Stimulated activated CD8-positive, alpha-beta memory T cell treated with anti-CD3 and anti-CD28 coated beads, Interleukin-15, amount 100 ng/mL, for 24 hours (primary cell): Measurements from ENCODE around the gene GPR146.

ENCODE experiments used
- DNase-seq: peaks from one replicate; pipeline ENCODE4 v3.0.0-alpha.2; 2020; ENCODE audit warnings: low read depth

GPR146 gene

GRCh38 chr7:1043552-1044188 lies 676 bp upstream of the GPR146 start:
- DNase-seq: no peak

GRCh38 chr7:1045069-1046063 lies 1.0 kb downstream of the GPR146 start:
- no peak for DNase-seq

DNA sequence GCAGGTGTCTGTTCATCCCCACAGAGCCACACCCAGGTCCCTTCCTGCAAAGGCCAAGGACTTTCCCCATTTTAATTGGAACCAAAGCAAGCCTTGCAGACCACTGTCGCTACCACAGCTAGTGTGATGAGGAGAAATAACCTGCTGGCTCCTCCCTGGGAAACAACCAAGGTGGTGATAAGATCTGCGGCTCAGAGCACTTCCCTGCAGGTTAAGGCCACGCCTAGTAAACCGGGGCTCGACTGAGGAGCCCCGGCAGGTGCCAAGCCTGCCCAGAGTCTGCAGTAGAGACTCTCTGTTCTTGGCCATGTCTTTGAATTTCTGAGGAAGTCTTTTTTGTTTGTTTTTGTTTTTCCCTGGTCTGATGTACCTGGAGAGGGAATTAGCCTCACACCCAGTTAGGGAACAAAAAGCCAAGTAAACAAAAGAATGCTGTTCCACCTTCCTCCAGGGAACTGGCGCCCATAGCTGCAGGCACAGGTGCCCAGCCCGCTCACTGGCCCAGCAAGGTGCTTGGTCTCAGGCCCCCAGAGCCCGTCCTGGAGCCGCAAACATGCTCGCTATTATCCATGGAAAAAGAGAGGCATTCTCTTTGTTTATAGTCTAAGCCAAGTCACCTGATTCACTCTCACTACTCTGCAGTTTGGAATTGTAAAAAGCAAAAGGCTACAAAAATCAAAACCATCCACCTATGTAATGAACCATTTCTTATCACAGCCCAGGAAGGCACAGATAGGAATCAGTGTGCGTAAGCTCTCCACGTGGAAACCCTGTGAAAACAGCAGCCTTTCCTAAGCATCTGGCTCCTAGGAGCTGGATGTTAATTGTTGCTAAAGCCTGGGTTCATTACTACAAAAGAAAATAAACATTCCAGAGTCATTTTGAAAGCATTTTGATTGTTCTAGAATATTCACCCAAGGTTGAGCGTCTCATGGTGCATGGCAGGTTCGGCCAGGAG lies 2.7 kb downstream of the GPR146 start:
- DNase-seq: no peak

DNA sequence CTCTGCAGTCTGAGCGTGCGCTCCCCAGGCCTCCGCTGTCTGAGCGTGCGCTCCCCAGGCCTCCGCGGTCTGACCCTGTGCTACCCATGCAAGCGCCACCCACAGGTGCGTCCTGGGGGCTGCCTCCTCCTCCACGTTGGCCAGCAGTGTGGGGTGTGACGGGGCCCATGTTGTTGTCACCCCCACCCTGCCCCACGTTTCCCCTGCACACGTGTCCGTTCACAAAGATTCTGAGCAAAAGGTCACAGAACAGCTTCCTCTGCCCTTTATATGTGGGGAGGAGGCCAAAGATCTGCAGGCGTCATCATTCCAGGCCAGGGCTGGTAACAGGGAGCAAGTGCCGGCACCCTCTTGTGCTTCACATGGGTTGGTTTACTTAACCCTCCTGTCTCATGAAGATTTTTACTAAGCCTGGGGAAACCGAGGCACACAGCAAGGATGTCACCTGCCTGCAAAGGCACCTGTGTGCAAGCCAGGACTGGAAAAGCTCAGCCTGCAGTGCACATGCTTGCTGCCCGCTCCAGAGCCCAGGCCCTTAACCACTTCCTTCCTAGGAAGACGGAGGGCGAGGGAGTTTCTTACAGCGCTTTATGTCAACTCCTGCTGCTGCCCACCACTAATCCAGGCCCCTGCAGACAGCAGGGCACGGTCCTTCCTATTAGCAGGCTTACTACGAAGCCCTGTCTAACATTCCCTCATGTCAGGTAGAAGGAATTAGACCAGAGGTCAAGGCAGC lies 4.8 kb downstream of the GPR146 start:
- DNase-seq: no peak

DNA sequence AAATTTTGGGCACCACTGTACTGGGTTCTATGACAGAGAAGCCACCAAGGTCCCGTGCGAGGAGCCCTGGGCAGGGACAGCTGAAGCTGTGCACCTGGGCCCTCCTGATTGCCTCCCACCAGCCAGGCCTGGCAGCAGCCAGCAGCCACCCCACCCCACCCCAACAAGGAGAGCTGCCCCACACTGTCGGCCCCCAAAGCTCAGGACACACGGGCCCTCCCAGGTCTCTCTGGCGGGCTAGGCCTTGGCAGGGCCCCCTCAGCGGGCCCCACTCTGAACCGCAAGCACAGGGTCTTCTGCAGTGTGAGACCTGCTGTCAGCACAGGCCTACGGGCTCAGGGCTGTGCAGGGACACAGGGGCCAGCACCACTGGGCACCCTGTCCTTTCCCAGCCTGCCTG lies 5.5 kb downstream of the GPR146 start:
- no peak for DNase-seq

DNA sequence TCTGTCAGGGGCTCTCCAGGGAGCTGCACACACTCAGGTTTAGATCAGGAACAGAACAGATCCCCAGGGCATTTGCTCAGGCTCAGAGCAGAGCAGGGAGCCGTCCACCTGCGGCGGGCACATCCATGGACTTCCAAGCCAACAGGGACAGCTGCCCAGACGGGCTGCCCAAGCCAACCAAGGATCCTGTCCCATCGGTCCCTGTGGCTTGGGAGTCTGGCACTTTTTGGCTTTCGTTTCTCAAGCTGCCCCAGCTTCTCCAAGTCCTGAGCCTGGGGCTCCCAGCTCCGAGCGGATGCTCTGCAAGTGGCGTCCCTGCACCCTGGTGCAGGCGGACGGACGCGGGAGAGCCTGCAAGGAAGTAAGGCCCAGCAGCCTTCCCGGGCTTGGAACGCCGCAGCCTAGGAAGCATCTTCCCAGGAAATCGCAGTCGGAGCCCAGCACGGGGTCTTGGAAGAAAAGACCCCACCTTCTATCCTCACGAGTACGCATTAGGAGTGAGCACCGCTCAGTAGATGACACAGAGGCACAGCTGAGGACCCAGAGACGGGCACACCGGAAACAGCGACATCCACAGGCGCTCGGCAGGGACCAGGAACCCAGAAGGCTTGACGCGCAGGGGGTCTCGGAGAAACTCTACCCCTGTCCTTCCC lies 6.0 kb downstream of the GPR146 start:
- DNase-seq: no peak

DNA sequence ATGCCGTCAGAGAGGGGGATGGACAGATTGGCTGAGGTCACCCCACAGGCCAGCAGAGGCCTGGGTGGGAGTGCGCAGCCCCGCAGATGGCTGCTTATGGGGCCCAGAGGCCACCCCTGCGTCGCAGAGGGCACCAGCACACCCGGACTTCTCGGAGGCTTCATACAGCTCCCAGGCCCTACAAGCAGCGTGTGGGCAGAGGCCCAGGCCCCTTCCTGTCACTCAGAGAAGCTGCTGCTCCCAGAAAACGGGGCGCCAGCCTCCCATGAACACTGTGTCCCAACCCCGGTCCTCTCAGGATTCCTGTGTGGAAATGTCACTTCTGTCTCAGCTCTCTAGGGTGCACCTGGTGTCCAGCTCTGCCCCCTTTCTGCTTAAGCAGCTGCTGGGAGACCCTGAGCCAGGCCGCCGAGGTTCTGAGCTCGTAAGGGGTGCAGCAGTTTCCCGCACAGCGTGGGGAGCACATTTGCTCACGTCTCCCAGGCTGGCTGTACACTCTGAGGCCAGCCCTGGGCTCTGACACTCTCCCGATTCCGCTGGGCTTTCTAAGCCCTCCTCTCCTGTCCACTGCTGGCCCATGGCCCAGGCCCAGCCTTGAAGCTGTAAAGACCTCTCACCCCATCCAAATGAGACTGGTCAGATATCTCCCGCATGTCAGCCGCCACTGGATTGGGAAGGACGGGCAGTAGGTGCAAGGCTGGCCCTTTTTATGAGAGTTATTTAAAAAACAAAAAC lies 6.8 kb downstream of the GPR146 start:
- no peak for DNase-seq

- DNase-seq: no peak
These were observed 7.9 kb downstream of the GPR146 start for GRCh38 chr7:1052031-1052818.

DNA sequence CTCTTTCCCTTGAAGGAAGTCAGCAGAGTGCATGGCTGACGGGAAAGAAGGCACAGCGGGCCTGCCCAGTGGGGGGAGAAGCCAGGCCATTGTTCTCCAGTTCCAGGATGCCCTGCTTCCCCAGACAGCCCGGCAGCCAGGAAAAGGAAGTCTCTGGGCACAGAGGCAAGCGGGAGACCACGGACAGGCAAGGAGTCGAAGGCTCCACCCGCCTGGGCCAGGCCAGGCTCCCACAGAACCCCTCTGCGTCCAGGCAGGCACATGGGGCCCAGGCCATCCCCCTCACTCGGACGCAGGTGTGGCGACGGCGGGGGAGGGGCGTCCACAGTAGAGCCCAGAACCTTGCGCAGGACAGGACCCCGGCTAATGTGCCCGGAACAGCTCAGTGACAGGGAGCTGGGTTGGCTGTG lies 8.7 kb downstream of the GPR146 start:
- DNase-seq: no peak

DNA sequence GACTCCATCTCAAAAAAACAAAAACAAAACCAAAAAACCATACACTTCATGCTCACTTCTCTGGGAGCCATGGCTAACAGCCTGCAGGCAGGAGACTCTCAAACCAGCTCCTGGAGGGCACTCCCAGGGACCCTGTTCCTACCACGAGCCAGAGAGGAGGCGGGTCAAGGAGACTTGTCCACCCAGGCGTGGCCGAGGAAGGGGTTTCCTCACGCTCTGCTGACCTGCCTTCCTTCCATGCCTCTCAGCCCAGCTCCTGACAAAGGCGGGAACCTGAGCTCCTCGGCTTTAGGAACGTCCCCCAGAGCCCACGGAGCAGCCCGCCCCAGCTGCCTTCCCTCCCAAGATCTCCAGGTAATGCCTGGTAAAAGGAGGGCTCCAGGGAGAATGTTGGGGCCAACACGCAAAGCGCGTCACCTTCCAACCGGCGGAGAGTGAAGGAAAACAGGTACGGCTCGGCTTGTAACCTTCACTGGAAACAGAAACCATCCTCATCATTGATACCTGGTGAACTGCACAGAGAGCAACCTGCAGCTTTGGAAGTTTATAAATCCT lies 9.5 kb downstream of the GPR146 start:
- DNase-seq: no peak

GRCh38 chr7:1054438-1054837 lies 10.1 kb downstream of the GPR146 start:
- no peak for DNase-seq

GRCh38 chr7:1054861-1055450 lies 10.6 kb downstream of the GPR146 start:
- no peak for DNase-seq

GRCh38 chr7:1055491-1055955 lies 11.2 kb downstream of the GPR146 start:
- DNase-seq: no peak

DNA sequence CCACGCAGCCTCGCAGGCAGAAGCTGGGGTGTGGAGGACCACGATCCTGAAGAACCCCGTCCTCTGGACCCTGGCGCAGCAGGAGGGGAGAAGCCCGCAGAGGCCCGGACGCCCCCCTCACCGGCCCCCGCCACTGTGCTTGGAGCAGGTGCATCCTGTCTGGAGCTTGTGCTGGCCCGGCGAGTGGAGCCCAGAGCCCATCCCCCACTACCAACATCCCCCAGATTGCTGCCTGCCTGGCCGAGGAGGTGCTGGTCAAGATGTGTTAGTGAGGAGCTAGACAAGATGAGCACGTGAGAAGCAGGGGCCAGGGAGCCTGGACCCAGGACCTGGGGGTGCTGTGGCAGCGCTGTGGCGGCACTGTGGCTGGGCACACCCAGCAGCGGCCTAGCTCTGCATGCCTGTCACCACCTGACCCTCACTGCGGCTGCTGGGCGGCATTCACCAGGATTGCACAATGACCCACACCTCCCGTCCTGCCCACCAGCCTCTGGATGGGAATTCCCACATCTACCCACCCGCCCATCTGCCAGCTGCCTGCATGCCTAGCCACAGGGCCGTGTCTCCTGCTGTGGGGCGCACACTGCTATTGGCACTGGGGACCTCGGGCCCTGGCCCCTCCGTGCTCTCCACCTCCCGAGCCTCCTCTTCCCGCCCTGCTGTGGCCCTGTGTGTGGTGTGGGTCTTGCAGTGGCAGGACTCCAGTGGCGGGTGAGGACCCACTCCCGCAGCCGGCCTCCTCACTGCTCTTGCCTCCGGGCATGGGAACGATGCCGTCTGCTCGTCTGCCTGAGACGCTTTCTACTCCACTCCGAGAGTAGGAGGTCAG lies 11.8 kb downstream of the GPR146 start:
- DNase-seq: no peak

DNA sequence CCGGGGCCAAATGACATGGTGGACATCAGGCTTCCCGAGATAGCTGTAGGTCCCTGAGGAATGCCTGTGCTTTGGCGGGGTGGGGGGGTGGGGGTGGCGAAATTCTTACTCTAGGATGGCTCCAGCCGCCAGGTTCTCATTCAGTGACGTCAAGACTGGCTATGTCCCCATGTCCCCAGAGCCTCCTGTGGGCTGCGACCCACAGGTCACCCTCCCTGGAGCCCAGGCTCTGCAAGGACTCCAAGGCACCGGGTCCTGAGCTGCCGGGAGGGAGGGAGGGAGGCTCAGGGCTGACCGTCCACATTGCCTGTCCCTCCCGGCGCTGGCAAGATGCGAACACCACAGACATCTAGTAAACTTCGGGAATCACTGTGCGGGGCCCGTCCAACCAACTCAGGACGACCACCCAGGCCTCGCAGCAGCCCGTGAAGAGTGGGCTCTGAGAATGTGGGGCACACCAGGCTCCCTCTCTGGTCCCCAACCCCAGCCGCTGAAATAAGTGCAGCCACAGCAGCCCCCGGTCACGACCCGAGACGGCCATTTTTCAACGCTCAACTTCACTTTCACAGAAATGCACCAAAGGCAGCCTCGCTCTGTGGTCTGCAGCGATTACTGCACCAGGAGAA lies 12.6 kb downstream of the GPR146 start:
- DNase-seq: no peak

DNA sequence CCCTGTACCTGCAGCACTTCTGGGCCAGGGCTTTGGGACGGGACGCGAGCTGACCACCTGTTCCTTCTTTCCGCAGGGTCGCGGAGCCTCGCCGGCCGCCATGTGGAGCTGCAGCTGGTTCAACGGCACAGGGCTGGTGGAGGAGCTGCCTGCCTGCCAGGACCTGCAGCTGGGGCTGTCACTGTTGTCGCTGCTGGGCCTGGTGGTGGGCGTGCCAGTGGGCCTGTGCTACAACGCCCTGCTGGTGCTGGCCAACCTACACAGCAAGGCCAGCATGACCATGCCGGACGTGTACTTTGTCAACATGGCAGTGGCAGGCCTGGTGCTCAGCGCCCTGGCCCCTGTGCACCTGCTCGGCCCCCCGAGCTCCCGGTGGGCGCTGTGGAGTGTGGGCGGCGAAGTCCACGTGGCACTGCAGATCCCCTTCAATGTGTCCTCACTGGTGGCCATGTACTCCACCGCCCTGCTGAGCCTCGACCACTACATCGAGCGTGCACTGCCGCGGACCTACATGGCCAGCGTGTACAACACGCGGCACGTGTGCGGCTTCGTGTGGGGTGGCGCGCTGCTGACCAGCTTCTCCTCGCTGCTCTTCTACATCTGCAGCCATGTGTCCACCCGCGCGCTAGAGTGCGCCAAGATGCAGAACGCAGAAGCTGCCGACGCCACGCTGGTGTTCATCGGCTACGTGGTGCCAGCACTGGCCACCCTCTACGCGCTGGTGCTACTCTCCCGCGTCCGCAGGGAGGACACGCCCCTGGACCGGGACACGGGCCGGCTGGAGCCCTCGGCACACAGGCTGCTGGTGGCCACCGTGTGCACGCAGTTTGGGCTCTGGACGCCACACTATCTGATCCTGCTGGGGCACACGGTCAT lies 13.3 kb downstream of the GPR146 start:
- DNase-seq: no peak
